HG03039 (cell line): Measurements from ENCODE around the gene NOP9.
"Not testable (repeated sequence)": the region's sequence is repeated elsewhere in the genome, so short reads cannot be mapped to it uniquely, and the experiment has no call there.

Experiments used
- ATAC-seq: cut with Tn5 transposase; IDR thresholded peaks from one replicate; pipeline ENCODE4 v1.9.1; 2021; ENCODE audit warnings: mild to moderate bottlenecking, moderate library complexity; ENCODE audit not compliant: unreplicated experiment

Gene NOP9

GRCh38 chr14:24342889-24343288, 43.2 kb downstream of the NOP9 start:
- no peak for ATAC-seq

GRCh38 chr14:24343795-24344660, 44.4 kb downstream of the NOP9 start:
- no peak for ATAC-seq

GRCh38 chr14:24347134-24347533, 47.5 kb downstream of the NOP9 start:
- ATAC-seq = no peak

DNA sequence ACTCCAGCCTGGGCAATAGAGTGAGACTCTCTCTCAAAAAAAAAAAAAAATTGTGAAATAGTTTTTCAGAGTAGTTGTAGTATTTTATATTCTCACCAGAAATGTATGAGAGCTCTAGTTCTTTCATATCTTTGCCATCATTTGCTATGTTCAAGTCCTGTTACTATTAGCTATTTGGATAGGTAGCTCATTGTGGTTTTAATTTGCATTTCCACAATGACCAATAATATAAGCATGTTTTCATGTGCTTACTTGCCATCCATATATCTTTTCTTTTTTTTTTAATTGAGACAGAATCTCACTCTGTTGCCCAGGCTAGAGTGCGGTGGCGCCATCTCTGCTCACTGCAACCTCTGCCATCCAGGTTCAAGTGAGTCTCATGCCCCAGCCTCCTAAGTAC, 48.5 kb downstream of the NOP9 start:
- no peak for ATAC-seq

DNA sequence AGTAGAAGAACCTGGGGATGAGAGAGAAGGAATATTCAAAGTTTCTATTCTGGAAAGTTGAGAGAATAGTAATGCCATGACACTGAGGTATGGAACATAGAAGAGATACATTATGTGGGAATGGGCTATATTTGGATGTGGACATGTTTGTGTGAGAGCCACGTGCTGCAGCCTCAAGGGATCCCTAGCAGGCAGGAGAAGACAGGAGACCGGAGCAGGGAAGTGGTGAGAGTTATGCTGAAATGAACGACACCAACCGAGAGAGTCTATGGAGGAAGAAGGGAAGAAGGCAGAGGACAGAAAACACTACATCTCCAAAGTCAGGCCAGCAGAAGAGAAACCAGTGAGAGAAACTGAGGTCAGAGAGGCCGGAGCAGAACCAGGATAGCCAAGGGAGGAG, 50.1 kb downstream of the NOP9 start:
- no peak for ATAC-seq

GRCh38 chr14:24351517-24351916, 51.9 kb downstream of the NOP9 start:
- ATAC-seq = no peak

GRCh38 chr14:24353559-24354481, 54.2 kb downstream of the NOP9 start:
- no peak for ATAC-seq

GRCh38 chr14:24354482-24354825, 54.8 kb downstream of the NOP9 start:
- ATAC-seq = not testable (repeated sequence)

DNA sequence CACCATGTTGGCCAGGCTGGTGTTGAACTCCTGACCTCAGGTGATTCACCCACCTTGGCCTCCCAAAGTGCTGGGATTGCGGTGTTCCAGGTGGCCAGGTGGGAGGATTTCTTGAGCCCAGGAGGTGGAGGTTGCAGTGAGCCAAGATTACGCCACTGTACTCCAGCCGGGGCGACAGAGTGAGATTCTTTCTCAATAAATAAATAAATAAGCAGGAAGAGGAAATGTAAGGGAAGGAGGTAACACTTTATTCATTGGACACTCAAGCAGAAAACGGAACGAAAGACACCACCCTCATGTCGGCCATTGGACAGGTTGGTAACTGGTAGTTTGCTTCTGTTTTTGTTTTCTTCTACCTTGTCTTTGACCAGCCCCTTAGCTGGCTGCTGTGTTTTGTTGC, 55.4 kb downstream of the NOP9 start:
- ATAC-seq = no peak

DNA sequence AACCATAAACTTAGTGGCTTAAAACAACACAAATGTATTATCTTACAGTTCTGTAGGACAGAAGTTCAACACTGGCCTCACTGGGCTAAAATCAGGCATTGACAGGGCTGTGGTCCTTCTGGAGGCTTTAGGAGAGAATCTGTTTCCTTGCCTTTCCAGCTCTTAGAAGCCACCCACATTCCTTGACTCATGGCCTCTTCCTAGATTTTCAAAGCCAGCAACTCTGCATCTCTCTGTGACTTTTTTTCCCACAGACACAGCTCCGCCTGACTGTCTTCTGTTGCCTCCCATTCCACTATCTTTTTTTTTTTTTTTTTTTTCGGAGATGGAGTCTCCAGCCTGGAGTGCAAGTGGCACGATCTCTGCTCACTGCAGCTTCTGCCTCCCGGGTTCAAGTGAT, 56.6 kb downstream of the NOP9 start:
- no peak for ATAC-seq
